HFF-Myc (cell line): ENCODE results near the gene INSR.

Source experiments
- DNase-seq: peaks from one replicate; pipeline ENCODE4 v3.0.0-alpha.2; 2011; ENCODE audit warnings: low read depth; ENCODE audit errors: extremely low read depth
- H3K4me3 ChIP-seq: replicated peaks from 2 replicates; pipeline ENCODE4 v1.5.1; 2011; ENCODE audit warnings: low read depth, mild to moderate bottlenecking, control low read depth, low read length
- TF ChIP-seq, protein P1 (sequence below): IDR thresholded peaks from 2 replicates; pipeline ENCODE4 v1.5.1; 2012; ENCODE audit warnings: mild to moderate bottlenecking, low read depth, low read length, control low read depth; ENCODE audit errors: missing control alignments

INSR gene

DNA sequence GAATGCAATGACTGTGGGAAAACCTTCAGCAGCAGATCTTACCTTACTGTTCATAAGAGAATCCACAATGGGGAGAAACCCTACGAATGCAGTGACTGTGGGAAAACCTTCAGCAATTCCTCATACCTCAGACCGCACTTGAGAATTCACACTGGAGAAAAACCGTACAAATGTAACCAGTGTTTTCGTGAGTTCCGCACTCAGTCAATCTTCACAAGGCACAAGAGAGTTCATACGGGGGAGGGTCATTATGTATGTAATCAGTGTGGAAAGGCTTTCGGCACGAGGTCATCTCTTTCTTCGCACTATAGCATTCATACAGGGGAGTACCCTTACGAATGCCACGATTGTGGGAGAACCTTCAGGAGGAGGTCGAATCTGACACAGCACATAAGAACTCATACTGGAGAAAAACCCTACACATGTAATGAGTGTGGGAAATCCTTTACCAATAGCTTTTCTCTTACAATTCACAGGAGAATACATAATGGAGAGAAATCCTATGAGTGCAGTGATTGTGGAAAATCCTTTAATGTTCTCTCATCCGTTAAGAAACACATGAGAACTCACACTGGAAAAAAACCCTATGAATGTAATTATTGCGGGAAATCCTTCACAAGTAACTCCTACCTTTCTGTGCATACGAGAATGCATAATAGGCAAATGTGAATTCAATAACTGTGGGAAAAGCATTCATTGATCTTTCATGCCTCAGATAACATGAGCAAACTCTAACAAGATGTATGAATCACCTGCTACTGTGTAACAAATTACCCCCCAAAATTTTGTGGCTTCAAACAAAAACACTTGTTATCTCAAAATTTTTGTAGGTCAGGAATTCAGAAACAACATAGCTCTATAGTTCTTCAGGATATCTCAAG lies 210.9 kb downstream of the INSR start:
- no peak for DNase-seq
- TF ChIP-seq, protein P1, sequence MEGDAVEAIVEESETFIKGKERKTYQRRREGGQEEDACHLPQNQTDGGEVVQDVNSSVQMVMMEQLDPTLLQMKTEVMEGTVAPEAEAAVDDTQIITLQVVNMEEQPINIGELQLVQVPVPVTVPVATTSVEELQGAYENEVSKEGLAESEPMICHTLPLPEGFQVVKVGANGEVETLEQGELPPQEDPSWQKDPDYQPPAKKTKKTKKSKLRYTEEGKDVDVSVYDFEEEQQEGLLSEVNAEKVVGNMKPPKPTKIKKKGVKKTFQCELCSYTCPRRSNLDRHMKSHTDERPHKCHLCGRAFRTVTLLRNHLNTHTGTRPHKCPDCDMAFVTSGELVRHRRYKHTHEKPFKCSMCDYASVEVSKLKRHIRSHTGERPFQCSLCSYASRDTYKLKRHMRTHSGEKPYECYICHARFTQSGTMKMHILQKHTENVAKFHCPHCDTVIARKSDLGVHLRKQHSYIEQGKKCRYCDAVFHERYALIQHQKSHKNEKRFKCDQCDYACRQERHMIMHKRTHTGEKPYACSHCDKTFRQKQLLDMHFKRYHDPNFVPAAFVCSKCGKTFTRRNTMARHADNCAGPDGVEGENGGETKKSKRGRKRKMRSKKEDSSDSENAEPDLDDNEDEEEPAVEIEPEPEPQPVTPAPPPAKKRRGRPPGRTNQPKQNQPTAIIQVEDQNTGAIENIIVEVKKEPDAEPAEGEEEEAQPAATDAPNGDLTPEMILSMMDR, result no peak
- no peak overlapping the region for H3K4me3 ChIP-seq

DNA sequence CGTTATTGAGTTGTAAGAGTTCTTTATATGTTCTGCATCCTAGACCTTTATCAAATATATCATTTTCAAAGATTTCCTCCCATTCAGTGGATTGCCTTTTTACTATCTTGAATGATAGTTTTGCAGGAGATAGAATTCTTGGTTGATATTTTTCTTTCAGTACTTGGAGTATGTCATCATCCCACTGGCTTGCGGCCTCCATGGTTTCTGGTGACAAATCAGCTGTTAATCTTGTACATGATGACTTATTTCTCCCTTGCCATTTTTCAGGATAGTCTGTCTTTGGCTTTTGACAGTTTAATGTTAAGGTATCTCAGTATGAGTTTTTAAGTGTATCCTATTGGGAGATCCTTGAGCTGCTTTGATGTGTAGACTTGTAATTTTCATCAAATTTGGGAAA lies 216.2 kb downstream of the INSR start:
- TF ChIP-seq, protein P1, result no peak
- no peak for DNase-seq
- H3K4me3 ChIP-seq, result no peak overlapping the region

DNA sequence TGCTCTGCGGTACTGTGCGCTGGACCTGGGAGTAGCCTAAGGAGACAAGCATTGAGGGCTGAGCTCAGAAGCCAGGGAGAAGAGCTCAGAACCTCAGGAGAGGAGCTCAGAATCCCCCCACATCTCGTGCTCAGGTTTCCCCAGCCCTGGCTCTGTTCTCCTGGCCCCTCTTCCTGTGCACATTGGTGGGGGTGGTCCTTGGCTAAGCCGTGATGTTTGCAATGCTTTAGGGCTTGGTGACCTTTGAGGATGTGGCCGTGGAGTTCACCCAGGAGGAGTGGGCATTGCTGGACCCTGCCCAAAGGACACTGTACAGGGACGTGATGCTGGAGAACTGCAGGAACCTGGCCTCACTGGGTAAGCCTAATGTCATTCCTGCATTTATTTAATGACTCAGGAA lies 218.1 kb downstream of the INSR start:
- DNase-seq, result no peak
- TF ChIP-seq, protein P1, result no peak
- no peak overlapping the region for H3K4me3 ChIP-seq

DNA sequence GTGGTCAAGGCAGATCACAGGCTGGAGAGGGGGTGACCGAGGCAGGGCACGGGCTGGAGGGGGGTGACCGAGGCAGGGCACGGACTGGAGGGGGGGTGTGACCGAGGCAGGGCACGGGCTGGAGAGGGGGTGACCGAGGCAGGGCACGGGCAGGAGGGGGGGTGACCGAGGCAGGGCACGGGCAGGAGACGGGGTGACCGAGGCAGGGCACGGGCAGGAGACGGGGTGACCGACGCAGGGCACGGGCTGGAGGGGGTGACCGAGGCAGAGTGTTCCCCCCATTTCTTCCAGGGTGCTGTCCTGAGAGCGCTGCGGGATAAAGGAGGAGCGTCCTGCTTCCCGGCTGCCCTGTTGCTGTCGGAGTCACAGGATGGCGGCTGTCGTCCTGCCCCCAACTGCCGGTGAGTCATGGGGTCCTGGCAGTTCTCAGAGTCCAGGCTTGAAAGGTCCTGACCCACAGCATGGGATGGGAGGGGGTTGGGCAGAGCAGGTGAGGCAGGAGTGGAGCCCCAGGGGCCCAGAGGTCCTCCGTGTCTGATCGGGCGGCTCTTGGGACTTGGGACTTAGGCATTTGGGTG lies 219.4 kb downstream of the INSR start:
- no peak for DNase-seq

DNA sequence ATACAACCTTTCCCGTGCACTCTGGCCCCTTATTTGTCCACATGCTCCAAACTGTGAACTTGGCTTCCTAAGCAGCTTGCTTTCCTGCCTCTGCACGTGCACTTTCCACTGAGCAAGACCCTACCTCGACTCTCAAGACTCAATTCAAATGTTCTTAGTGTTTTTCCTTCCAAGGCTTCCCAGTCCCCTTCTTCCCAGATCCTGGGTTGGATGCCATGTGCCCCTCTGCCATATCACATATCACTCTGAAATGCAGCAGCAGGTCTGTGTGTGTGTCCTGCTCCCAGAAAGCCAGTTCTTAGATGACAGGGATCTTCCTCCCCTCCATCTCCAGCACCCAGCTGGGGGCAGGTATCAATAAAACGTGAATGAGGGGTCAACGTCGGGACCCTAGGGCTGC lies 221.7 kb downstream of the INSR start:
- no peak for DNase-seq
- no peak overlapping the region for H3K4me3 ChIP-seq
- TF ChIP-seq, protein P1, result no peak

More for the DNA sequence above, 219.4 kb downstream of the INSR start:
- H3K4me3 ChIP-seq, result no peak overlapping the region
- TF ChIP-seq, protein P1, result no peak

DNA sequence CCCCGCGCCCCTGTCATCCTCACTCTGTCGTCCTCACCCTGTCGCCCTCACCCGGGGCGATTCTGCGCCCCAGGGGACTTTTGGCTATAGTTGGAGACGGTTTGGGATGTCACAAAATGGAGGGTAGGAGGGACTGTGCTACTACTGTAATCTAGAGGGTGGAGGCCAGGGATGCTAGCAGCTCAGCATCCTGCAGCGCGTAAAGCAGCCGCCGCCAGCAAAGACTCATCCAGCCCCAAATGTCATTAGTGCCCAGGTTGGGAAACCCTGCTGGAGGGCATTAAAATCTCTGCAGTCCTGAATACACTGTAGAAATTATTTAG lies 224.3 kb downstream of the INSR start:
- peak overlapping the region; percentile 96 for H3K4me3 ChIP-seq
- TF ChIP-seq, protein P1, result no peak
- DNase-seq, result no peak
